ENCODE results near the gene NSRP1.

DNA sequence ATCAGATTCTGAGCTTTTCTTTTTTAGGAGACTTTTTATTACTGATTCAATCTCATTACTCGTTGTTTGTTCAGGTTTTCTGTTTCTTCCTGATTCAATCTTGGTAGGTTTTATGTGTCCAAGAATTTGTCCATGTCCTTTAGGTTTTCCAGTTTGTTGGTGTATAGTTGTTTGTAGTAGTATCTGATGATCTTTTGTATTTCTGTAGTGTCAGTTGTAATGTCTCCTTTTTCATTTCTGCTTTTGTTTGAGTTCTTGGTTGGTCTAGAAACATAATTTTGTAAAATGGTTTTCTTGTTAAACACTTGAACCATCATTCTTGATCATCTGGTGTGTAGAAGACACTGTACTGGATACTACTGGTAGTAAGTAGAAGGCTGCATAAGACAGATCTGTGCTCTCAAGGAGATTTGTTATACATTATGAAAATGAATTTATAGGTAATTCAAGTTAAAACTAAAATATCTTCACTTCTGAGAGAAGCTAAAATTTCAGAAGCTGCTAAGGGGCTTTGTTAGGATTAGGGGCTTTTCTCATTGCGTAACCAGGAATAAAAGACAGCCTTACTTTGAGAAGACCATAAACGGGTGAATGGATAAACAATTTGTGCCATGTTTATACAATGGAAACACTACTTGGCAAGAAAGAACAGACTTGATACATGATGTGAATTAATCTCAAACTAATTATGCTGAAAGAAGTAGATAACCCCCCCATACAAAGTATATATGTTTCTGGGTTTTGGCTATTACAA, 44.0 kb downstream of the NSRP1 start:
- TF ChIP-seq POLR2A (IDR thresholded peaks at IDR 0.05), result no peak
- TF ChIP-seq, protein P1, sequence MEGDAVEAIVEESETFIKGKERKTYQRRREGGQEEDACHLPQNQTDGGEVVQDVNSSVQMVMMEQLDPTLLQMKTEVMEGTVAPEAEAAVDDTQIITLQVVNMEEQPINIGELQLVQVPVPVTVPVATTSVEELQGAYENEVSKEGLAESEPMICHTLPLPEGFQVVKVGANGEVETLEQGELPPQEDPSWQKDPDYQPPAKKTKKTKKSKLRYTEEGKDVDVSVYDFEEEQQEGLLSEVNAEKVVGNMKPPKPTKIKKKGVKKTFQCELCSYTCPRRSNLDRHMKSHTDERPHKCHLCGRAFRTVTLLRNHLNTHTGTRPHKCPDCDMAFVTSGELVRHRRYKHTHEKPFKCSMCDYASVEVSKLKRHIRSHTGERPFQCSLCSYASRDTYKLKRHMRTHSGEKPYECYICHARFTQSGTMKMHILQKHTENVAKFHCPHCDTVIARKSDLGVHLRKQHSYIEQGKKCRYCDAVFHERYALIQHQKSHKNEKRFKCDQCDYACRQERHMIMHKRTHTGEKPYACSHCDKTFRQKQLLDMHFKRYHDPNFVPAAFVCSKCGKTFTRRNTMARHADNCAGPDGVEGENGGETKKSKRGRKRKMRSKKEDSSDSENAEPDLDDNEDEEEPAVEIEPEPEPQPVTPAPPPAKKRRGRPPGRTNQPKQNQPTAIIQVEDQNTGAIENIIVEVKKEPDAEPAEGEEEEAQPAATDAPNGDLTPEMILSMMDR (IDR thresholded peaks at IDR 0.05), result no peak
- TF ChIP-seq POLR2AphosphoS5 (IDR thresholded peaks at IDR 0.05; ENCODE audit: insufficient read depth in 1 of 2, low read depth in 1 of 2), result no peak
